ENCODE measurements around the gene STPG2. TPM values are rescaled to one million over a fixed set of nuclear protein-coding genes. Genes with fewer than 3 reads are reported as not detected.

Gene STPG2
- total and polyA plus RNA-seq, 4 donors: 0.05 to 0.67 (median 0.28) TPM; not detected in 1

GRCh38 chr4:97978791-97979488 is 164.3 kb downstream of the STPG2 start (continued):
- TF ChIP-seq ZBTB33 (IDR thresholded peaks at IDR 0.05): no peak

- no peak overlapping the region for H3K9ac ChIP-seq (ENCODE audit: low read depth in 1 of 2, low read length in 2 of 2)
- no peaks in the 10 kb centered on the region for H3K27me3 ChIP-seq (ENCODE audit: control insufficient read depth in 4 of 4, insufficient read depth in 4 of 4, low read length in 3 of 4)
- peaks cover 0 to 4% (median 1%) of the 10 kb centered on the region in 4 donors for H3K9me3 ChIP-seq (ENCODE audit: control insufficient read depth in 4 of 4, low read length in 3 of 4)
- no peaks in the 10 kb centered on the region for H3K4me1 ChIP-seq (ENCODE audit: control insufficient read depth in 4 of 4, insufficient read depth in 4 of 4, low read length in 3 of 4)
- TF ChIP-seq HNF4G (IDR thresholded peaks at IDR 0.05) (no peak), CTCF (IDR thresholded peaks at IDR 0.05; ENCODE audit: low read depth, low read length, missing input control) (no peak)
- 67% methylated on average over 2 of the region's 2 CpGs for WGBS
- H3K36me3 ChIP-seq (ENCODE audit: control insufficient read depth in 4 of 4, insufficient read depth in 3 of 4, low read depth in 1 of 4, low read length in 3 of 4): no peaks in the 10 kb centered on the region
- H3K4me3 ChIP-seq (ENCODE audit: low read depth in 1 of 3, low read length in 3 of 3): no peak overlapping the region
- no peak for DNase-seq (ENCODE audit: low spot score)
- no peak overlapping the region for H3K27ac ChIP-seq (ENCODE audit: low read depth in 1 of 2, low read length in 2 of 2)
Measured at GRCh38 chr4:97953171-97953941, 189.9 kb downstream of the STPG2 start.

DNA sequence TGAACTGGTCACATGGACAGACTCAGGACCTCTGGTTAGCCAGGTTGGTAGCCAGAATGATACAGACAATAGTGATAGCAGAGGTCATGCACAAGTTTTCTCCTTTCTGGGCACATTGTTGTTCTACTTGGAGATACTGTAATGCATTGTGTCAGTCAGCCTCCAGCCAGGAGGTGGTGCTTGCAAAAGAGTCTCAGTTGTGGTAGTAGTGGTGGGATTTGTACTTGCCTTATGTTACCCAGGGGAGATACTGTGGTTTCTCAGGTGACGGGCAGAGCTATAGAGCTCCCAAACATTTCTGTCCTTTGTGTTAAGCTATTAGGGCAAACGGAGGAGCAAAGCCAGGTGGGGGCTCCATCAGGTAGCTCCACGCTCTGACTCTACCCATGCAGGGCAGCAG is 190.5 kb downstream of the STPG2 start:
- Histone ChIP-seq H3K4me3 (ENCODE audit: low read depth in 1 of 3, low read length in 3 of 3) (no peak overlapping the region), H3K27me3 (ENCODE audit: control insufficient read depth in 4 of 4, insufficient read depth in 4 of 4, low read length in 3 of 4) (no peaks in the 10 kb centered on the region), H3K27ac (ENCODE audit: low read depth in 1 of 2, low read length in 2 of 2) (no peak overlapping the region), H3K9me3 (ENCODE audit: control insufficient read depth in 4 of 4, low read length in 3 of 4) (peaks cover 0 to 4% (median 1%) of the 10 kb centered on the region in 4 donors), H3K4me1 (ENCODE audit: control insufficient read depth in 4 of 4, insufficient read depth in 4 of 4, low read length in 3 of 4) (no peaks in the 10 kb centered on the region), H3K36me3 (ENCODE audit: control insufficient read depth in 4 of 4, insufficient read depth in 3 of 4, low read depth in 1 of 4, low read length in 3 of 4) (no peaks in the 10 kb centered on the region), H3K9ac (ENCODE audit: low read depth in 1 of 2, low read length in 2 of 2) (no peak overlapping the region)
- 90% methylated on average over 3 of the region's 3 CpGs for WGBS
- no peak for DNase-seq (ENCODE audit: low spot score)
- TF ChIP-seq RXRA (IDR thresholded peaks at IDR 0.05) (no peak), SP1 (IDR thresholded peaks at IDR 0.05) (no peak), HNF4A (conservative IDR thresholded peaks at IDR 0.05) (no peak), FOXA2 (IDR thresholded peaks at IDR 0.05) (no peak), ZBTB33 (IDR thresholded peaks at IDR 0.05) (no peak), TAF1 (conservative IDR thresholded peaks at IDR 0.05) (no peak), FOXA1 (IDR thresholded peaks at IDR 0.05) (no peak), REST (IDR thresholded peaks at IDR 0.05) (no peak), CTCF (IDR thresholded peaks at IDR 0.05; ENCODE audit: low read depth, low read length, missing input control) (no peak), YY1 (IDR thresholded peaks at IDR 0.05) (no peak), RAD21 (IDR thresholded peaks at IDR 0.05) (no peak), NR2F2 (IDR thresholded peaks at IDR 0.05) (no peak), JUND (IDR thresholded peaks at IDR 0.05) (no peak), HNF4G (IDR thresholded peaks at IDR 0.05) (no peak), EGR1 (IDR thresholded peaks at IDR 0.05; ENCODE audit: low read depth in 2 of 2) (no peak), MAX (IDR thresholded peaks at IDR 0.05) (no peak), GABPA (IDR thresholded peaks at IDR 0.05 in 1 of 2, conservative IDR thresholded peaks at IDR 0.05 in 1 of 2) (no peak)

All from liver (tissue), 9 donors.